GM12878 (cell line): ENCODE data around the gene NME5. TPM values are rescaled to one million over a fixed set of nuclear protein-coding genes. Genes with fewer than 3 reads are reported as not detected.

Experiments used
- ATAC-seq: fragments of 200-7000 bp; cut with Tn5 transposase; 3 replicates; pipeline ENCODE4 v1.9.1; 2020; ENCODE audit warnings: mild to moderate bottlenecking, moderate library complexity
- BruUV-seq: library from RNA; stranded (reverse); fragments of 400-500 nt; replicated peaks from 2 replicates; lab custom pipeline; 2021; lab: Mats Ljungman, UMichigan
- CTCF ChIA-PET: fragments of 300-600 bp; sonication (Branson Sonifier 250); formaldehyde crosslinking; extraction: SDS; loops from one replicate; lab custom pipeline; 2021; ENCODE audit warnings: inconsistent platforms; lab: Yijun Ruan, JAX
- POLR2A ChIA-PET: fragments of 350-600 bp; formaldehyde crosslinking; extraction: SDS; loops from one replicate; lab custom pipeline; 2021; ENCODE audit warnings: inconsistent platforms; lab: Charles Lee
- RAD21 ChIA-PET: fragments of 300-600 bp; sonication (Branson Sonifier 250); formaldehyde crosslinking; loops from one replicate; lab custom pipeline; 2023; ENCODE audit warnings: antibody characterized with exemption; ENCODE audit not compliant: unreplicated experiment; lab: Charles Lee
- SMC1A ChIA-PET: fragments of 300-600 bp; sonication (Branson Sonifier 250); formaldehyde crosslinking; loops from one replicate; lab custom pipeline; 2023; ENCODE audit not compliant: unreplicated experiment, uncharacterized antibody; lab: Charles Lee
- DNase-seq: peaks from one replicate; pipeline ENCODE4 v3.0.0-alpha.2; 2011; ENCODE audit warnings: low read depth, low spot score
- FAIRE-seq: peaks from 3 replicates; lab custom pipeline; 2011; peaks lifted over from hg19 to GRCh38; lab: Jason Lieb, UNC
- H2AFZ ChIP-seq: 2 replicates; pipeline ENCODE4 v1.6.0; 2011; ENCODE audit warnings: low read depth, low read length, control low read depth; ENCODE audit not compliant: control insufficient read depth
- H3K27ac ChIP-seq: 2 replicates; pipeline ENCODE4 v1.5.1; 2011; ENCODE audit warnings: control low read depth; ENCODE audit not compliant: control insufficient read depth, insufficient read depth
- H3K27me3 ChIP-seq, 2 experiments: replicated peaks in 1 of 2; 2 replicates each; pipeline versions ENCODE4 v1.6.0 to v1.6.1; 2011; ENCODE audit warnings: low read length in 1 of 2; ENCODE audit not compliant: control insufficient read depth in 2 of 2, insufficient read depth in 2 of 2
- H3K36me3 ChIP-seq, 2 experiments: 2 replicates each; pipeline ENCODE4 v1.5.1; 2011; ENCODE audit warnings: low read length in 1 of 2; ENCODE audit not compliant: control insufficient read depth in 2 of 2, insufficient read depth in 2 of 2
- H3K4me1 ChIP-seq: 2 replicates; pipeline ENCODE4 v1.6.1; 2011; ENCODE audit warnings: mild to moderate bottlenecking, low read length, moderate library complexity, mixed read lengths; ENCODE audit not compliant: control insufficient read depth, insufficient read depth
- H3K4me2 ChIP-seq: 2 replicates; pipeline ENCODE4 v1.6.0; 2011; ENCODE audit warnings: control low read depth; ENCODE audit not compliant: control insufficient read depth, insufficient read depth
- H3K4me3 ChIP-seq: fragments of 200-600 bp; sonication (generic); 2 replicates; pipeline ENCODE4 v1.5.1; 2016
- H3K79me2 ChIP-seq: 2 replicates; pipeline ENCODE4 v1.6.0; 2011; ENCODE audit warnings: low read length; ENCODE audit not compliant: control insufficient read depth, insufficient read depth
- H3K9ac ChIP-seq: 2 replicates; pipeline ENCODE4 v1.8.0; 2011; ENCODE audit warnings: low read length, control low read depth, mixed read lengths; ENCODE audit not compliant: control insufficient read depth, insufficient read depth
- H3K9me3 ChIP-seq: replicated peaks from 3 replicates; pipeline ENCODE4 v1.5.1; 2011; ENCODE audit warnings: mild to moderate bottlenecking, low read length; ENCODE audit not compliant: control insufficient read depth, insufficient read depth
- H4K20me1 ChIP-seq: 2 replicates; pipeline ENCODE4 v1.6.0; 2011; ENCODE audit not compliant: control insufficient read depth, insufficient read depth
- ATF3 ChIP-seq: IDR thresholded peaks from 2 replicates; pipeline ENCODE4 v1.6.1; 2011; ENCODE audit warnings: low read depth, mild to moderate bottlenecking, low read length, moderate library complexity, borderline replicate concordance; ENCODE audit errors: extremely low read depth
- ATF7 ChIP-seq: fragments of 450-650 bp; IDR thresholded peaks from 2 replicates; pipeline ENCODE4 v1.6.1; 2016; ENCODE audit warnings: low read depth, mild to moderate bottlenecking
- CREM ChIP-seq: IDR thresholded peaks from 2 replicates; pipeline ENCODE4 v1.6.1; 2014; ENCODE audit warnings: antibody characterized with exemption, low read depth
- E2F8 ChIP-seq: fragments of 450-650 bp; IDR thresholded peaks from 2 replicates; pipeline ENCODE4 v1.6.1; 2018; ENCODE audit warnings: mild to moderate bottlenecking, low read depth, moderate library complexity; ENCODE audit not compliant: partially characterized antibody
- ESRRA ChIP-seq: IDR thresholded peaks from 2 replicates; pipeline ENCODE4 v1.6.1; 2012; ENCODE audit warnings: mild to moderate bottlenecking, low read length, improper control_type of control experiment
- KDM1A ChIP-seq: fragments of 200-600 bp; sonication (generic); IDR thresholded peaks from 2 replicates; pipeline ENCODE4 v1.6.1; 2016; ENCODE audit warnings: borderline replicate concordance
- MAX ChIP-seq: IDR thresholded peaks from 2 replicates; pipeline ENCODE4 v1.6.1; 2012; ENCODE audit warnings: low read depth, low read length, improper control_type of control experiment
- POLR2A ChIP-seq: IDR thresholded peaks from 2 replicates; pipeline ENCODE4 v1.6.1; 2011; ENCODE audit warnings: low read depth, mild to moderate bottlenecking, low read length
- RB1 ChIP-seq: fragments of 450-650 bp; formaldehyde crosslinking; IDR thresholded peaks from 2 replicates; pipeline ENCODE4 v1.6.1; 2017; ENCODE audit warnings: mild to moderate bottlenecking, borderline replicate concordance
- RELA ChIP-seq: fragments of 450-650 bp; IDR thresholded peaks from 2 replicates; pipeline ENCODE4 v1.8.0; 2014; ENCODE audit warnings: borderline replicate concordance; ENCODE audit not compliant: partially characterized antibody
- RELB ChIP-seq: fragments of 450-650 bp; IDR thresholded peaks from 2 replicates; pipeline ENCODE4 v1.6.1; 2017; ENCODE audit warnings: low read depth, mild to moderate bottlenecking, moderate library complexity
- RUNX3 ChIP-seq: IDR thresholded peaks from 2 replicates; pipeline ENCODE4 v1.6.1; 2012; ENCODE audit warnings: low read length, inconsistent platforms
- TARDBP ChIP-seq: IDR thresholded peaks from 2 replicates; pipeline ENCODE4 v1.6.1; 2016; ENCODE audit warnings: borderline replicate concordance
- WGBS: methylation state at CpG from one replicate; pipeline ENCODE4 v1.1.6; 2016; ENCODE audit warnings: low lambda C conversion rate; ENCODE audit not compliant: insufficient replicate concordance, insufficient coverage; ENCODE audit errors: missing lambda C conversion rate; 5-methylcytosine and 5-hydroxymethylcytosine counted together
- in situ Hi-C: fragments of 300-500 bp; cut with MboI; formaldehyde crosslinking; loops from 9 replicates; pipeline ENCODE4 v1.14.3; 2018; ENCODE audit warnings: mixed read lengths
- intact Hi-C: fragments of 100-400 bp; cut with micrococcal nuclease; formaldehyde crosslinking; loops from one replicate; pipeline ENCODE4 v1.14.2; 2022; ENCODE audit not compliant: unreplicated experiment
- polyA plus RNA-seq, 11 experiments: library from polyadenylated mRNA; depleted of rRNA in 4 of 11; unstranded in 6 of 11; stranded (reverse) in 5 of 11; fragments of >200 nt; fragmentation: Nextera tagmentation in 4 of 11; fragmentation: Illumina TruSeq in 1 of 11; extraction: Ambion mirVana in 4 of 11; extraction: Trizol in 1 of 11; gene quantifications; 1 replicate in 1 of 11; 2 replicates in 10 of 11; pipeline versions ENCODE4 v1.2.1 to v1.2.3, GENCODE V29; 2011 to 2016; ENCODE audit warnings: inconsistent platforms in 2 of 11, missing spikeins in 2 of 11, low read depth in 1 of 11
- total RNA-seq, 4 experiments: library from RNA; depleted of rRNA in 3 of 4; stranded (reverse); fragments of >200 nt in 3 of 4; fragmentation: Illumina TruSeq in 1 of 4; extraction: Trizol in 1 of 4; gene quantifications; 2 replicates each; pipeline versions ENCODE4 v1.2.1 to v1.2.3, GENCODE V29; 2013 to 2021

Gene NME5
- total and polyA plus RNA-seq, 10 of the 15 experiments (the other 5 are each of a cell fraction or from before 2014, with no cell fraction given), result 0.22 to 0.52 TPM; not detected in 8

- TF ChIP-seq RELB (no peak), ATF3 (no peak), RELA (no peak)
Measured at GRCh38 chr5:138110266-138110963, 28.8 kb downstream of the NME5 start (continued).

- H3K4me2 ChIP-seq, result no peak overlapping the region
- in situ Hi-C loops (no loop called here), intact Hi-C loops (no loop called here)
- H3K27me3 ChIP-seq, result no peaks in the 10 kb centered on the region
- H3K4me1 ChIP-seq, result no peaks in the 10 kb centered on the region
- no TSS peak for BruUV-seq
- no peak overlapping the region for H3K27ac ChIP-seq
- SMC1A ChIA-PET, result interaction anchor here (0.6 to 2.4 kb wide), 4 partner anchors 24 to 37 kb away, joined by 3 to 6 read pairs (median 4); no protein-coding TSS in a partner anchor
- H3K9ac ChIP-seq, result no peak overlapping the region
- CTCF ChIA-PET, result interaction anchor here (0.5 to 2.2 kb wide), 6 partner anchors 19 to 1158 kb away, joined by 3 to 5 read pairs (median 4); no protein-coding TSS in a partner anchor
- no peak overlapping the region for H3K4me3 ChIP-seq
- FAIRE-seq, result no peak
- H3K9me3 ChIP-seq, result no peaks in the 10 kb centered on the region
- TF ChIP-seq RB1, result no peak
- no peak for TF ChIP-seq TARDBP
- no peak for TF ChIP-seq ESRRA
- no peak for TF ChIP-seq ATF7
- no peak for TF ChIP-seq RUNX3
- no peak for TF ChIP-seq E2F8
- TF ChIP-seq CREM, result no peak
- no peak for TF ChIP-seq KDM1A
- TF ChIP-seq POLR2A, result no peak
- TF ChIP-seq MAX, result no peak
- ATAC-seq, result no peak
- POLR2A ChIA-PET, result no interaction called here
- no peaks in the 10 kb centered on the region for H4K20me1 ChIP-seq
- H3K79me2 ChIP-seq, result no peaks in the 10 kb centered on the region
- no peak for DNase-seq
- no peaks in the 10 kb centered on the region for H3K36me3 ChIP-seq
- RAD21 ChIA-PET, result interaction anchor here (1.0 kb wide), 1 partner anchor 24 kb away, joined by 3 read pairs; no protein-coding TSS in a partner anchor
- WGBS, result 67% methylated on average over 1 of the region's 1 CpG
- H2AFZ ChIP-seq, result no peak overlapping the region
Measured at GRCh38 chr5:138109463-138110265, 29.6 kb downstream of the NME5 start.
